Hypothalamus (tissue), 51 donors: ENCODE results near the gene ZFAND3.
"Not testable (repeated sequence)": the region's sequence is repeated elsewhere in the genome, so short reads cannot be mapped to it uniquely, and the experiment has no call there.

Source experiments
- DNase-seq, 51 donors: peaks; one replicate each; lab custom pipeline; 2025; lab: John Stamatoyannopoulos, UW

Gene ZFAND3

GRCh38 chr6:37928217-37928616 is 108.7 kb downstream of the ZFAND3 start:
- no peak for DNase-seq

DNA sequence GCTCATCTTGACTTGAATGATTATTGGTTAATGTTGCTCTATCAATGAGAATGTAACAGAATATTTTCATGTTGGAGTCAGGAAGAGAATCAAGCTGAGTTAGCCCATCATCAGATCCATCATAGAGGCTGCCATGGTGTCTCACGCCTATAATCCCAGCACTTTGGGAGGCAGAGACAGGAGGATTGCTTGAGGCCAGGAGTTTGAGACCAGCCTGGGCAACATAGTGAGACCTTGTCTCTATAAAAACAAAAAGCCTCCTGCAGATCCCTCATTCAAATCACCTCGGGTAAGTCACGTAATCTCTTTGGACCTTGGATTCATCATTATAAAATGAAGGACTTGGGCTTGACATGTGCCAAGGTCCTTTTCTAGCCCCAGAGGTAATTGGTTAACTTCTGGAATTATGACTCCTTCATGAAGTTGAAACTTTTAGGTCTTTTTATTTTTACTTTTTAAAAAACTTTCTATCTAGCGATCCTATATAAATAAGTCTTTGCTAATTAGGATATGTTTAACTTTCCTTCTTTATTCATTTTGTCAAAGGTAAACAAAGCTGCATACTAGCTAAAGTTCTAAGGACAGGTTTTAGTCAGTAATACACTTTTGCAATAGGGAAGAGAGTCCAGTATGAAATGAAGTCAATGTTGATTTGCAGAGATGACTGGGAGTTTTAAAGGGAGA is 110.9 kb downstream of the ZFAND3 start:
- no peak for DNase-seq

DNA sequence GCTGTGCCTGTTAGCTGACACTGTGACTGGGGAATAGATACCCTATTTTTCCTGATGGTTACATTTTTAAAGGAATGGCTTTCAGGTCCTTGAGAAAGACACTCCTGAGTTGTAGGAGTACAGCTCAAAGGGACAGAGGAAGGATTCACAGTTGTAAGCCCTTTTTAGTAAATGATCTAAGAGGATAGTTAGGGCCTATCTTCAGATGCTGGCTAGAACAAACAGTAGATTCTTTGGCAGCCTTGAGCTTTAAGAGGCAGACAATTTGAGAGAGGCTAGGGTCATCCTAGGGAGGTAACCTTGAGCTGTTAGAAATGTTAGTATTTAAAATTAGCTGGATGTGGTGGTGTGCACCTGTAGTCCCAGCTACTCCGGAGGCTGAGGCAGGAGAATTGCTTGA is 111.5 kb downstream of the ZFAND3 start:
- DNase-seq, result no peak

- no peak for DNase-seq
Measured at GRCh38 chr6:37934276-37934675, 114.7 kb downstream of the ZFAND3 start.

GRCh38 chr6:37936150-37936549 is 116.6 kb downstream of the ZFAND3 start:
- DNase-seq, result no peak

- DNase-seq, result no peak
Measured at GRCh38 chr6:37936906-37937305, 117.4 kb downstream of the ZFAND3 start.

DNA sequence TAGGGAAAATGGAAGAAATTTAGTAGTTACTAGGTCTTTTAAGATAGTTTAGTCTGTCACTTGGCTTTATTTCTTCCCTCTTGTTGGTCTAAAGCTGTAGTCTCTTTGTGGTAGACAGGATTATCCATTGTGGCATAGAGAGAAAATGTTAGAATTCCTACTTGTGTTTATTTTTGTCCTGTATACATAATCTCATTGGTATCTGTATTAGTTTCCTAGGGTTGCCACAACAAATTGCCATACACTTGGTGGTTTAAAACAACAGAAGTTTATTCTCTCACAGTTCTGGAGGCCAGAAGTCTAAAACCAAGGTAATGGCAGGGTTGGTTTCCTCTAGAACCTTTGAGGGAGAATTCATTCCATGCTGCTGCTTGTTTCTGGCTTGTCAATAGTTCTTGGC is 119.4 kb downstream of the ZFAND3 start:
- DNase-seq, result no peak

- peak in 14 of 51 donors; percentile 0 to 35 (median 4) for DNase-seq
Measured at GRCh38 chr6:37940074-37940847, 120.7 kb downstream of the ZFAND3 start.

DNA sequence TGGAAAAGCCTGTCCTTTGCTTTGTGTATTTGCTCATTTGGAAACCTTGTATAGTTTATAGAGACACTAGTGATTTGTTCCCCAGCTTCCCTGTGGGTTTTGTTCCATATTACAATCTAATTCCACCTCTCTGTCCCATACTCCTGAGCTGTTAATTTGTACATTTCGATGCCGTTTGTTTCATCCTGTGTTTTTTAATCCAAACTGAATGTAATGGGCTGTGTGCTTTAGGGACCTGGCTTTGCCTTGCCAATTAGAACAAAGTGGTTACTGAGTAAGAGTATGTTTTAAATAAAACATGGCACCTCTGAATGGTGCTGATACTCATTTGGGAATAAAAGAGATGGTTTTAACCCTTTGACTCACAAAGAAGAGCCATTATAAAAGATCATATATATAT is 122.3 kb downstream of the ZFAND3 start:
- DNase-seq, result no peak

GRCh38 chr6:37942606-37943376 is 123.3 kb downstream of the ZFAND3 start:
- DNase-seq, result no peak

DNA sequence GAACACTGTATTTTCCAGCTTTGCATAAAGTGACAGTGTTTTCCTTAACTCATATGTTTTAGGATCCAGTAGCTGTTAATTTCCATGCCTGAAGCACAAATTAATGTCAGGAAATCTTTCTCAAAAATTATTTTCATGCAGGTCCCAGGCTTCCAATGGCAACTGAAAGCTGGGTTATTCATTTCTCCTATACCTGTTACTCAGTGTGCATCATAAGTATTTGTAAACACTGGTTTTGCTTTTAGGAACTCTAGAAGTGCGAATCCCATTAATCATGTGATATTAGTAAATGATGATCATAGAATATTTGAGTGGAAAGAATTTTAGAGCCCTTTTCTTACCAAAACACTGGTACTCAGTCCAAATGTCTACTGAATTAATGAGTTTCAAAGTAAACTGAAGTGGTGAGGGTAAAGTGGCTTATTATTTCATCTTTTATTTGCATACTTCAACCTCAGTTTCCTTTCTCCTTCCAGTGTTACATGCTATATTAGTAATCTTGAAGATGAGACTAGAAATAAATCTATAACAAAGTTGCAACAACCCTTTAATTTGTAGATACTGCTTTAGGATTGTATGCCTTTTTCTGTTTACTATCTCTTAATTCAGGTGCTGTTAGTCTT is 124.0 kb downstream of the ZFAND3 start:
- no peak for DNase-seq

DNA sequence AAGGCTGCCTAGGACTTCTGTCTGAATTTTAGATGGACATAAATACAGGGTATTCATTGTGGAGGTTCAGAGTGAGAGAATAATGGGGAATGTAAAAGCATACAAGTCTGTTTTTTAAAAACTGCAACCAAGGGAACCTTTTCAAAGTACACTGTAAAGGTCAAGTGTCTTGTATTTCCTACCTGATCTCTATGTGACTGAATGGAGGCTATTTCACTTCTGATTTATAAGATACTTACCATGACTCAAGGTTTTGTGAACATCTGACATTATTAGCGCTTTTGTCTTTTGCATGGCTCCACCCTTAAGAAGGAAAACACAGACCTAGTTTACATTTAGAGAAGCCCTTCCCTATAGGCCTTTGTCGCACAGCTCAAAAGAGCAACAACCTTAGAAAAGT is 126.5 kb downstream of the ZFAND3 start:
- no peak for DNase-seq

DNA sequence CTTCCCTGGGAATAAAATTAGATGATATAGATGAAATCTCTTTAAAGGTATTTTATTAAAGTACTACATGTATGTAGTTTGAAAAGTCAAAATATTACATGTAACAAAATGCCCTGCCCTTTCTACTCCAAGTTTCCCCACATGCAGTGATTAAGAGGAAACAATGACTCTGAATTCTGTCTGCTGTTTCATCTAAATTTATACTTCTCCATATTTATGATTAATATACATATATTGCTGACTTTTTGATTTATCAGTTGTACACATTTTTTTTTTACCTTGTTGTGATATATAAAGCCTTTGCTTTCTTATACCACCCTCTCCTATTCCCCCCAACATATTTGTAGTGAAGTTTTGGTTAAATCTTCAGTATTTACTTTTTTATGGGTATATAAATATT is 127.9 kb downstream of the ZFAND3 start:
- DNase-seq, result no peak

GRCh38 chr6:37948584-37948983 is 129.1 kb downstream of the ZFAND3 start:
- DNase-seq, result not testable (repeated sequence)

- no peak for DNase-seq
Measured at GRCh38 chr6:37952027-37952426, 132.5 kb downstream of the ZFAND3 start.

DNA sequence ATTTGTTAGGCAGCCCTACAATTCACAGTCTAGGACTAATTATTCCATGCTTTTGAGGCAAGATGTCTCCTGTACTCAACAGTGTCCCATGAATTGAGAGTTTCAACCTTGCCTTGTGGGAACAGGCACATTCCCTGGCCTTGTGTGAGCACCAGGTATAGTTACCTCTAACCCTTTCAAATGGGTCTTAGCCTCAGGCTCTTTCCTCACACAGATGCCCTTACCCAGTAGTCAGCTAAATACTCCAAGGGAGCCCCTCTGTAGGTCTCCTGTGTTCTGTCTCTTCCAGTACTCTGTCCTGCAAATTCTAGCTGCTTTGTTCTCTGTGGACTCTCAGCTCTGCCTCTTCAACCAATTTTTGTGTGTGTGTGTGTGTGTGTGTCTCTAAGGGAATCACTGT is 135.3 kb downstream of the ZFAND3 start:
- DNase-seq, result no peak

- DNase-seq, result no peak
Measured at GRCh38 chr6:37956711-37957275, 137.3 kb downstream of the ZFAND3 start.

GRCh38 chr6:37959061-37959460 is 139.5 kb downstream of the ZFAND3 start:
- DNase-seq, result no peak

DNA sequence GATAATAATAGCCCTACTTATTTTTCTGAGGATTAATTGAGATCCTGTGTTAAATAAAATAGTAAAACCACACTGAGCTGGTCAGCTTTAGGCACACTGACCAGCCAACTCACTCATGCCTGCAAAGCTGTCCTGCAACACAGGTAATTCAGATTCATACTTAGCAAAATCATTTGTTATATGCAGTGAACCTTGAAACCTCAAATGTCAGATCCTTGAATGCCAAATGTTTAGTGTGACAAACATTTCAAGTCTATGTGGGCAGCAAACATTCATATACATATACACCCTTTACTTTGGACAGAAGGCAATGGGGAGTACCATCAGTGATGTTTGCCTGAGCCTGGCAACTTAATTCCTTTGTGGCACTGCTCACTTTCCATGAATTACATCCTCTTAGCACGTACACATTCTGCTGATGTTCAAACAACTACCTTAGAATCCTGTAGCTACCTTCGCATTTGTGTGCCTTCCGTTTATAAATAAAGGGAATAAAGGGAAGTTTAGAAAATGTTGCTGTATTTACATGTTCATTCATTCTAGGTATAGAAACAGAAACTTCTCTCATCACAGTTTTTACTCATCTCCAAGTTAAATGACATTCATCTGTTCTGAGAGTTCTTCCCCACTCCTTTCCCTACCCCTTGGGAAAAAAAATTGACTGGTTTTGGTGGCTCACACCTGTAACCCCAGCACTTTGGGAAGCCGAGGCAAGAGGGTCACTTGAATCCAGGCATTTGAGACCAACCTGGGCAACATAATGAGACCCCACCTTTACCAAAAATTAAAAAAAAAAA is 140.8 kb downstream of the ZFAND3 start:
- no peak for DNase-seq
